ENCODE data around the gene GRM8. TPM values are rescaled to one million over a fixed set of nuclear protein-coding genes. Genes with fewer than 3 reads are reported as not detected.

The GRM8 gene
- total RNA-seq, 6 donors from 2014 or later: 0.49 to 6.5 (median 1.8) TPM; not detected in 3

DNA sequence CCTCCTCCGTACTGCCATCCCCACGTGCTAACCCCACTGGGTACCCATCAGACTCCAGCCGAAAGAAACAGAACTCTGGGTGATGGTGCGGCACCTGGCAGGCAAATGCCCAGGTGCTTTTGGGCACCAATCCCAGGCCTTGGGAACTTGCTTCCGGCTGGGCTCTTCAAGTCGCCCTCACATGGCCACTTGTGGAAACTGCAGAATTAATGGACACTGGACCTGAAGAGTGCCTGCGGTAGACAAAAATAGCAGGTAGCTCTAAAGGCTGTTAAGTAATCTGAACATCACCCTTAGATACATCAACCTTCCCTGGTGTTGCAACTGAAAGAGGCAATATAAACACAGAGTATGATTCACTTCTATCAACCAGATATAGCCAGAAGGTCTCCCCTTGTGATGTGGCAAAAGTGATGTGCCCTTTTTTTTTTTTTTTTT, 644.4 kb downstream of the GRM8 start:
- TF ChIP-seq POLR2AphosphoS5 (IDR thresholded peaks at IDR 0.05): no peak
- TF ChIP-seq, protein P1, sequence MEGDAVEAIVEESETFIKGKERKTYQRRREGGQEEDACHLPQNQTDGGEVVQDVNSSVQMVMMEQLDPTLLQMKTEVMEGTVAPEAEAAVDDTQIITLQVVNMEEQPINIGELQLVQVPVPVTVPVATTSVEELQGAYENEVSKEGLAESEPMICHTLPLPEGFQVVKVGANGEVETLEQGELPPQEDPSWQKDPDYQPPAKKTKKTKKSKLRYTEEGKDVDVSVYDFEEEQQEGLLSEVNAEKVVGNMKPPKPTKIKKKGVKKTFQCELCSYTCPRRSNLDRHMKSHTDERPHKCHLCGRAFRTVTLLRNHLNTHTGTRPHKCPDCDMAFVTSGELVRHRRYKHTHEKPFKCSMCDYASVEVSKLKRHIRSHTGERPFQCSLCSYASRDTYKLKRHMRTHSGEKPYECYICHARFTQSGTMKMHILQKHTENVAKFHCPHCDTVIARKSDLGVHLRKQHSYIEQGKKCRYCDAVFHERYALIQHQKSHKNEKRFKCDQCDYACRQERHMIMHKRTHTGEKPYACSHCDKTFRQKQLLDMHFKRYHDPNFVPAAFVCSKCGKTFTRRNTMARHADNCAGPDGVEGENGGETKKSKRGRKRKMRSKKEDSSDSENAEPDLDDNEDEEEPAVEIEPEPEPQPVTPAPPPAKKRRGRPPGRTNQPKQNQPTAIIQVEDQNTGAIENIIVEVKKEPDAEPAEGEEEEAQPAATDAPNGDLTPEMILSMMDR (IDR thresholded peaks at IDR 0.05): no peak
- no peak for TF ChIP-seq POLR2A (IDR thresholded peaks at IDR 0.05)
- no peak for TF ChIP-seq EP300 (IDR thresholded peaks at IDR 0.05)
- WGBS, 2 donors: 59 to 62% methylated on average over 6 to 7 of the region's 7 CpGs

DNA sequence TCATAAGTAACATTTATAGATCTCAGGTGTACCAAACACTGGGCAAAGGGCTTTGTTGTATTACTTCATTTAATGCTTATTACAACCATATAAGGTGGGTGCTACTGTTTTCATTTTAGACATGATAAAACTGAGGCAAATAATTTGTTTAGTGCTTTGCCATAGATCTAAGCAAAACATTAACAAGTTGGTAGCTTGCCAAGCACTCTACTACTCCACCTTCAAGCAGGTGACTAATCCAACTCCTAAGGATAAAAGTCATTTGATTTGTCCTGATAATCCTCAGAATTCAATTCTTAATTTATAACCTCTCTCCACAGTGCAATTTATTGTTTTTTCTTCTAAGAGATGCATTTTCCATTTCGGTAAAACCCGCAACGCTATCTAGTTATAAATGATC, 646.4 kb downstream of the GRM8 start:
- DNase-seq (no peak), ATAC-seq (ENCODE audit: low FRiP score in 2 of 2) (no peak)
- H3K4me1 ChIP-seq: no peaks in the 10 kb centered on the region
- WGBS, 2 donors: 93 to 98% methylated on average over 3 of the region's 3 CpGs
- H3K27ac ChIP-seq: no peak overlapping the region
- no peaks in the 10 kb centered on the region for H3K36me3 ChIP-seq
- no peaks in the 10 kb centered on the region for H3K9me3 ChIP-seq
- no peaks in the 10 kb centered on the region for H3K27me3 ChIP-seq
- H3K4me3 ChIP-seq: no peak overlapping the region
- TF ChIP-seq POLR2AphosphoS5 (IDR thresholded peaks at IDR 0.05) (no peak), POLR2A (IDR thresholded peaks at IDR 0.05) (no peak), EP300 (IDR thresholded peaks at IDR 0.05) (no peak)
- TF ChIP-seq, protein P1 (IDR thresholded peaks at IDR 0.05): no peak

More for the DNA sequence above, 644.4 kb downstream of the GRM8 start:
- DNase-seq (no peak), ATAC-seq (ENCODE audit: low FRiP score in 2 of 2) (peak in 1 of 2 donors; percentile 10)
- no peaks in the 10 kb centered on the region for H3K27me3 ChIP-seq
- no peaks in the 10 kb centered on the region for H3K36me3 ChIP-seq
- H3K27ac ChIP-seq: no peak overlapping the region
- no peaks in the 10 kb centered on the region for H3K4me1 ChIP-seq
- no peak overlapping the region for H3K4me3 ChIP-seq
- H3K9me3 ChIP-seq: no peaks in the 10 kb centered on the region

DNA sequence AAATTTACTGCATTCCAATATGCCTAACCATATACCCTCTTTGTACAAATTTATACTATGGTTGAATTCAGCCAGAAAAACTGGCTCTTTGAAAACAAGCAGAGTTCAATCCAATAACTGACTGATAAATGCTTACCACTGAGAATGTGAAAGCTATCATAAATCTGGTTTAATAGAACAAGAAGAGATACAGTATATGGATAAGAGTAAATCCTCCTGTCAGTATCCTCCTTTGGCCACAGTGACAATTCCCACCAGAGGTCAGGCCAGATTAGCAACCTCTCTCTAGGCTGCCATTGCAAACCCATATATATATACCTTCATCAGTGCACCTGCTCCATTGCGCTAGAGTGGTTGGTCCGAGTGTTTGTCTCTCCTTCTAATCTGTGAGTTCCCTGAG, 647.2 kb downstream of the GRM8 start:
- WGBS, 2 donors: 89 to 100% methylated on average over 2 of the region's 2 CpGs
- H3K4me1 ChIP-seq: no peaks in the 10 kb centered on the region
- TF ChIP-seq, protein P1 (IDR thresholded peaks at IDR 0.05): no peak
- H3K36me3 ChIP-seq: no peaks in the 10 kb centered on the region
- no peak overlapping the region for H3K27ac ChIP-seq
- no peak for ATAC-seq (ENCODE audit: low FRiP score in 2 of 2)
- H3K4me3 ChIP-seq: no peak overlapping the region
- no peaks in the 10 kb centered on the region for H3K27me3 ChIP-seq
- no peak for DNase-seq
- no peaks in the 10 kb centered on the region for H3K9me3 ChIP-seq

DNA sequence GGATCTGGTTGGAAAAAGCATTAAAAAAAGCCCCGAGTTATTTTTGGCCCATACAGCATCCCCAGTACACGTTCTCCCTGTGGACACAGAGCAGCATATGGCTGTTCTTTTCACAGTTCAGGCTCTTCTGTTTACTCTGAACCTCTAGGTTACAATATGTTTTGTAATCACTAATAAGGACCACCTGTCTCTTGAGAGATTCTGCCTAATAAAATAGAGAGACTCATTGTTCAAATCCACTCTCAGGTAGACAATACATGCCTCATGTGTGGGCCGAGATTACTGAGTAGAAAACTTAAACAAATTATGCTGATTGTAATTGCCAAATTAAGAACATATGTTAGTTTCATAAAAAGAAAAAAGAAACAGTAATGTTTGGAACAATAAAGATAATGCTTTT, 647.7 kb downstream of the GRM8 start:
- no peaks in the 10 kb centered on the region for H3K9me3 ChIP-seq
- 64 to 75% methylated on average over 3 of the region's 3 CpGs for WGBS, 2 donors
- no peak overlapping the region for H3K27ac ChIP-seq
- H3K4me3 ChIP-seq: no peak overlapping the region
- no peaks in the 10 kb centered on the region for H3K4me1 ChIP-seq
- no peaks in the 10 kb centered on the region for H3K36me3 ChIP-seq
- DNase-seq (no peak), ATAC-seq (ENCODE audit: low FRiP score in 2 of 2) (no peak)
- H3K27me3 ChIP-seq: no peaks in the 10 kb centered on the region
- no peak for TF ChIP-seq EP300 (IDR thresholded peaks at IDR 0.05)
- TF ChIP-seq POLR2AphosphoS5 (IDR thresholded peaks at IDR 0.05): no peak
- TF ChIP-seq, protein P1 (IDR thresholded peaks at IDR 0.05): no peak
- TF ChIP-seq POLR2A (IDR thresholded peaks at IDR 0.05): no peak

DNA sequence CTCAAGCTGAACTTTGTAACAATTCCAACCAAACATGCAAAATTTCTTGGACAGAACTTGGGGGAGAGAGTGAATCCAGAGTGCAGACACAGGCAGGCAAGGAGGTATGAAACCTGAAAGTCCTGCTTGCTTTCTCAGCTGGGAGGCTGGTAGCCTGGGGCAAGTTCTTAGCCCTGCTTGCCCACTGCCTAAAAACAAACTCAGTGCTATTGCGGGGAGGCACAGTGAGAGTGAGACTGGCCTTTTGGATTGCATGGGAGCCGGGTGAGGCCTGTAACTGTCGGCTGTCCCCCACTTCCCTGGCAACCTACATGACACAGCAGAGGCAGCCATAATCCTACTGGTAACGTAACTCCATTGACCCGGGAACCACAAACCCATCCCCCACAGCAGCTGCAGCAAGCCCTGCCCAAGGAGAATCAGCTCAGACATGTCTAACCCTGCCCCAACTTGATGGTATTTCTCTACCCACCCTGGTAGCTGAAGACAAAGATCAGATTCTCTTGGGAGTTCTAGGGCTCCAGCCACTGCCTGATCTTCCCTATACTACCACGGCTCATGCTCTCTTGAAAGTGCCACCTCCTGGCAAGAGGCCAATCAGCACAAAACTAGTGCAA, 663.6 kb downstream of the GRM8 start:
- Histone ChIP-seq H3K4me3 (no peak overlapping the region), H3K4me1 (no peaks in the 10 kb centered on the region), H3K27ac (no peak overlapping the region), H3K27me3 (no peaks in the 10 kb centered on the region), H3K9me3 (peaks cover 0 to 8% (median 0%) of the 10 kb centered on the region in 4 donors), H3K36me3 (no peaks in the 10 kb centered on the region)
- TF ChIP-seq, protein P1 (IDR thresholded peaks at IDR 0.05): no peak
- TF ChIP-seq POLR2AphosphoS5 (IDR thresholded peaks at IDR 0.05) (no peak), EP300 (IDR thresholded peaks at IDR 0.05) (no peak), POLR2A (IDR thresholded peaks at IDR 0.05) (no peak)
- no peak for ATAC-seq (ENCODE audit: low FRiP score in 2 of 2)
- no peak for DNase-seq
- 82% methylated on average over 5 to 6 of the region's 6 CpGs for WGBS, 2 donors

Measured in upper lobe of left lung (tissue), 6 donors.